Naive B cell (primary cell): ENCODE measurements around the gene LYPD6. TPM values are rescaled to one million over a fixed set of nuclear protein-coding genes. Genes with fewer than 3 reads are reported as not detected.

Experiments used
- ATAC-seq, 2 donors: fragments of 150-1000 bp; cut with Tn5 transposase; 2 replicates each; pipeline ENCODE4 v1.10.0; 2021; ENCODE audit warnings: low read depth in 2 of 2, mild to moderate bottlenecking in 2 of 2, moderate library complexity in 2 of 2
- DNase-seq: peaks from one replicate; pipeline ENCODE4 v3.0.0; 2022
- H3K27ac Mint-ChIP-seq, 6 donors: one replicate each; pipeline ENCODE4 v1.8.0; 2020 to 2022; ENCODE audit warnings: mild to moderate bottlenecking in 6 of 6, mixed read lengths in 6 of 6, moderate library complexity in 5 of 6, inconsistent platforms in 2 of 6
- H3K27me3 Mint-ChIP-seq, 3 donors: one replicate each; pipeline ENCODE4 v1.8.0; 2021 to 2022; ENCODE audit warnings: mixed read lengths in 3 of 3, mild to moderate bottlenecking in 1 of 3
- H3K36me3 Mint-ChIP-seq, 2 donors: one replicate each; pipeline ENCODE4 v1.8.0; 2020 to 2022; ENCODE audit warnings: mixed read lengths in 2 of 2, inconsistent platforms in 1 of 2, mild to moderate bottlenecking in 1 of 2
- H3K4me1 Mint-ChIP-seq, 3 donors: one replicate each; pipeline ENCODE4 v1.8.0; 2020 to 2022; ENCODE audit warnings: mixed read lengths in 3 of 3, inconsistent platforms in 1 of 3, mild to moderate bottlenecking in 1 of 3, moderate library complexity in 1 of 3
- H3K4me3 Mint-ChIP-seq, 8 donors: one replicate each; pipeline ENCODE4 v1.8.0; 2020 to 2022; ENCODE audit warnings: mild to moderate bottlenecking in 8 of 8, mixed read lengths in 8 of 8, moderate library complexity in 8 of 8, inconsistent platforms in 2 of 8
- H3K9me3 Mint-ChIP-seq, 7 donors: one replicate each; pipeline ENCODE4 v1.8.0; 2020 to 2022; ENCODE audit warnings: mixed read lengths in 7 of 7, mild to moderate bottlenecking in 5 of 7, inconsistent platforms in 2 of 7, moderate library complexity in 1 of 7
- polyA plus RNA-seq, 6 donors: library from polyadenylated mRNA; unstranded; fragments of 300-500 nt; fragmentation: Illumina TruSeq; gene quantifications; one replicate each; pipeline ENCODE4 v1.2.3, GENCODE V29; 2021; ENCODE audit warnings: low read depth in 6 of 6

The LYPD6 gene
- polyA plus RNA-seq, 6 donors from 2014 or later = not detected

DNA sequence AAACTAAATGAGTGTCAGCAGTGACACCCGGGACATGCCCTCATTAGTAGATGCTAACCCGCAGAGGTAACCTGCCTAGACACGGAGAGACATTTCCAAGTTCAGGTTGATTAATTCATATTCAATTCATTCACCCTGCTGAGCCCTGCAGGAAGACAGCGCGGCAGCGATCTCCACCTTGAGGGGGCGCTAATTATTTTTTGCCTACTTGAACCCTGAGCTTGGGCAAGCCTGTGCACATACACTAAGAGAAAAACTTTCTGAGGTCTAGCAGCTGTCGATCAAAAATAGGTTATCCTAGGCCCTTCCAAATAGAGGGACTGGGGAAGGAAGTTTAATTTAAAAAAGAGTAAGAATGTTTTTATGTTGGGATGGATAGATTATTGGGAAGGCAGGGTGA is 1.3 kb upstream of the LYPD6 start:
- Mint-ChIP-seq H3K4me1 (peaks cover 11 to 17% (median 13%) of the 10 kb centered on the region in 3 donors), H3K36me3 (peaks cover 4 to 7% of the 10 kb centered on the region in 2 donors), H3K9me3 (peaks cover 0 to 9% (median 3%) of the 10 kb centered on the region in 7 donors), H3K27me3 (peaks cover 41 to 64% (median 60%) of the 10 kb centered on the region in 3 donors), H3K27ac (peak overlapping the region in 1 of 6 donors; percentile 73), H3K4me3 (peak overlapping the region in 6 of 8 donors; percentile 29 to 87 (median 54))
- DNase-seq = no peak
- ATAC-seq = no peak

DNA sequence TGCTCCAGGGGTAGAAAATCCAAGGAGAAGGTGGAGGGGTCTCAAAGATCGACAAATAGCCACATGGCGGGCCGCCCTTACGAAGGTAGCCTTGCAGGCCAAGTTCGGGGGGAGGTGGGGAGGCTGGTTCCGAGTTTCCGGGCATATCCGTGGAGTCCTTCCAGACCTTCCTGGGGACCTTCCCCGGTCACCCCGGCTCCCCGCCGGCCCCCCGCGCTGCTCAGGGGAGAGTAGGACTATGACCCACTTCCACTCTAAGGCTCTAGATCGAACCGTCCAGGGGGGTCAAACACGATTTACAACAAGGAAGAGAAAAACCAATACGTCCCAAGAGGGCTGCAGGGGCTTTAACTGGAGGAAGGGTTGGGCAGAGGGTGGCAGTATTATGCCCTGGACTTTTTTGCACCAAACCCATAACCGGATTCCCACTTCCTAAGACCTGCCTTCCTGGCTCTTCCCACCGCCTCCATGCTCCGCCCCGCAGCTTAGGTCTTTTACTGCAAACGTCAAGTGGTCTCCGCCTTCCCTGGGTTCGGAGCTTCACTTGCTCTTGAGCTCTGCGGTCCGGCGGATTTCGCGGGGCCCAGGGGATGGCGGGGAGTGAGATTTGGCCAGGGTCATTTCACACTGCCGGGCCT is 779 bp upstream of the LYPD6 start:
- peaks cover 43 to 69% (median 65%) of the 10 kb centered on the region in 3 donors for H3K27me3 Mint-ChIP-seq
- peak overlapping the region; percentile 29 to 87 (median 54) for H3K4me3 Mint-ChIP-seq
- H3K27ac Mint-ChIP-seq = peak overlapping the region in 2 of 6 donors; percentile 73 to 74
- H3K9me3 Mint-ChIP-seq = peaks cover 0 to 11% (median 2%) of the 10 kb centered on the region in 7 donors
- DNase-seq = no peak
- ATAC-seq = no peak
- peaks cover 11 to 17% (median 13%) of the 10 kb centered on the region in 3 donors for H3K4me1 Mint-ChIP-seq
- peaks cover 4 to 7% of the 10 kb centered on the region in 2 donors for H3K36me3 Mint-ChIP-seq

DNA sequence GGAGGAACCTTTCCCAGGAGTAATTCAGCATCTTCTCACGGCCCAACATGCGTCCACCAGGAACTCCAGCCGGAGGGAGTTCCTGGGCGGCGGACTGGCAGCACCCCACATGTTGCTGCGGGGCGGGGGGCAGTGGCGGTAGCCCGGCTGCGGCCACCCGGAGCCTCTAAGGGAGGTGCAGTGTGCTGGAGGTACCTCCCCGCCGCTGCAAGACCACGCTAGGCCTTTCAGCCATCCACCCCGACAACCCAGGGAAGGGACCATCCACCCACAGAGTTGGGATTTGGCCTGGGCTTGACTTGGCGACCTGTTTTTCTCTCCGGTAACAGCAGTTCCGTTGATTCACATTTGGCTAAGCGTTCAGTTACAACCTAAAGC is 625 bp downstream of the LYPD6 start:
- ATAC-seq (no peak), DNase-seq (no peak)
- Mint-ChIP-seq H3K4me3 (peak overlapping the region in 4 of 8 donors; percentile 10 to 80 (median 46)), H3K9me3 (peaks cover 0 to 11% (median 1%) of the 10 kb centered on the region in 7 donors), H3K27me3 (peaks cover 42 to 78% (median 67%) of the 10 kb centered on the region in 3 donors), H3K4me1 (peaks cover 11 to 17% (median 13%) of the 10 kb centered on the region in 3 donors), H3K36me3 (peaks cover 4 to 7% of the 10 kb centered on the region in 2 donors), H3K27ac (no peak overlapping the region)

DNA sequence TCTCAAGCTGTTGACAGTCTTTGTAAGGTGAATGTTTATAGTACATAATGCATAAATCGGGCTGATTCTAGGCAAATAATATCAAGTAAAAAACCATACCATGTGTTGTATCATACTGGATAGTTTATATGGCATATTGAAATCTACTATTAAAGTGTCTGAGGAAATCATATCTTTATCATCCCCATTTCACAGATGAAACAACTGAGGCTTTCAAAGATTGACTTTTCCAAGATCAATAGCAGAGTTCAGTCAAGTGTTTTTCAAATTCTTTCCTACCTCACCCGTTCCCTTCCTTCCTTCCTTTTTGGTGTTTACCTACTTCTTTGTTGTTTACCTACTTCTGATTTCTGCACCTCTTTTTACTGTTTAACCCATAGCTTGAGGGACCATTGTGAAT is 2.0 kb downstream of the LYPD6 start:
- no peak for ATAC-seq

DNA sequence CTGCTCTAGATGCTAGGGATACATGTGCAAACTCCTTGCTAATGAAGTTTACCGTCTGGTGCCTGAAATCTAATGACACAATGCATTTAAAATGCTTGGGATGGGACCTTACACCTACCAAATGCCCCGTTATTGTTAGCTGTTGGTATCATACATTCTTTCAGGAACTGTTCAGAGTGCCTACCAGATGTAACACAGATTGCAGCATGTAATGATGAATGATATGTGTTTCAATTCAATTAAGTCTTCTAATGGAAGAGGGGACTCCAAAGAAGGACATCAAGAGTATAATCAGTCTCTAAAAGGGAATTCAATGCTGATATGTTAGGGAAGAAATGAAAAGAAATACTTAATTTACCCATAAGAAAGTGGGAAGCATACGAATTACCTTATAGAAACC is 3.2 kb downstream of the LYPD6 start:
- peaks cover 0 to 23% (median 3%) of the 10 kb centered on the region in 7 donors for H3K9me3 Mint-ChIP-seq
- peaks cover 4 to 7% of the 10 kb centered on the region in 2 donors for H3K36me3 Mint-ChIP-seq
- peaks cover 11 to 17% (median 13%) of the 10 kb centered on the region in 3 donors for H3K4me1 Mint-ChIP-seq
- no peak for DNase-seq
- H3K27ac Mint-ChIP-seq = no peak overlapping the region
- no peak for ATAC-seq
- no peak overlapping the region for H3K4me3 Mint-ChIP-seq
- H3K27me3 Mint-ChIP-seq = peaks cover 42 to 60% (median 53%) of the 10 kb centered on the region in 3 donors

More for the DNA sequence above, 2.0 kb downstream of the LYPD6 start:
- Mint-ChIP-seq H3K36me3 (peaks cover 4 to 7% of the 10 kb centered on the region in 2 donors), H3K27me3 (peaks cover 44 to 73% (median 65%) of the 10 kb centered on the region in 3 donors), H3K4me3 (no peak overlapping the region), H3K9me3 (peaks cover 1 to 17% (median 3%) of the 10 kb centered on the region in 7 donors), H3K4me1 (peaks cover 11 to 17% (median 13%) of the 10 kb centered on the region in 3 donors), H3K27ac (no peak overlapping the region)
- no peak for DNase-seq

DNA sequence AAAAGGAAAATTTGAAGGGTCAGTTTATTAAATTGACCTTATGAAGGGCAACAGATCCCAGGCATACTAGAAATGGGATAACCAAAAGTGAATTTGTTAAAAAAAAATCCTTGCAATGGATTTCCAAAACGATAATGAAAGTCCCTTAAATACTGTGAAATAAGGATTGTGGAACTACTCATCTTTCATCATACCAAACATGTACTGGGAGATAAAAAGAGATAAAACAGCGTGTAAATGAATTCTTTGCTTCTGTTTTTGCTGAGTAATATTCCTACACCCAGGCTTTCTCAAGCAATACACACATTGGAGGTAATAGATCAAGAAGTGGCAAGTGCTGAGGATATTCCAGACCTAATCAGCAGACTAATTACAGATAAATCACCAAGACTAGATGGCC is 3.8 kb downstream of the LYPD6 start:
- peaks cover 0 to 20% (median 4%) of the 10 kb centered on the region in 7 donors for H3K9me3 Mint-ChIP-seq
- DNase-seq = no peak
- no peak overlapping the region for H3K4me3 Mint-ChIP-seq
- no peak overlapping the region for H3K27ac Mint-ChIP-seq
- no peak for ATAC-seq
- H3K27me3 Mint-ChIP-seq = peaks cover 41 to 55% (median 47%) of the 10 kb centered on the region in 3 donors
- peaks cover 2 to 4% of the 10 kb centered on the region in 2 donors for H3K36me3 Mint-ChIP-seq
- peaks cover 9 to 13% (median 12%) of the 10 kb centered on the region in 3 donors for H3K4me1 Mint-ChIP-seq

DNA sequence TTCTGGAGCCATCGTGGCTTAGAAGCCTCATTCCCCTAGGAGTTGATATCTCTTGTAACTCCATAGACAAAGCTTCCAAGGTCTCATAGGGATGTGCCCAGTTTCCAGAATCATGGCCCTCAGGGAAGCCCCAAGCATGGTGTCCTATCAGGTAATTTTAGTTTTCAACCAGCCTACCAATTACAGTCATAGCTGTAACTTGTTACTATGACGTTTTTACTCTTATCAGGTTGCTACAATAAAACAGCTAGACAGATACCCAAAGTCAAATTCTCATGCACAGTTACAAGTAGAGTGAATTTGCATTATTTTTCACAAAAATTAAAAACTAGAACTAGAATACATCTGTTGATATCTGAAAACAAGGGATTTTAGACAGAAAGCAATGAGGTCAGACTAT is 8.9 kb downstream of the LYPD6 start:
- no peak for ATAC-seq
- no peaks in the 10 kb centered on the region for H3K4me1 Mint-ChIP-seq
- no peak for DNase-seq
- no peak overlapping the region for H3K4me3 Mint-ChIP-seq
- no peak overlapping the region for H3K27ac Mint-ChIP-seq
- H3K36me3 Mint-ChIP-seq = no peaks in the 10 kb centered on the region
- peaks cover 0 to 16% (median 4%) of the 10 kb centered on the region in 7 donors for H3K9me3 Mint-ChIP-seq
- peaks cover 11 to 12% (median 12%) of the 10 kb centered on the region in 3 donors for H3K27me3 Mint-ChIP-seq

DNA sequence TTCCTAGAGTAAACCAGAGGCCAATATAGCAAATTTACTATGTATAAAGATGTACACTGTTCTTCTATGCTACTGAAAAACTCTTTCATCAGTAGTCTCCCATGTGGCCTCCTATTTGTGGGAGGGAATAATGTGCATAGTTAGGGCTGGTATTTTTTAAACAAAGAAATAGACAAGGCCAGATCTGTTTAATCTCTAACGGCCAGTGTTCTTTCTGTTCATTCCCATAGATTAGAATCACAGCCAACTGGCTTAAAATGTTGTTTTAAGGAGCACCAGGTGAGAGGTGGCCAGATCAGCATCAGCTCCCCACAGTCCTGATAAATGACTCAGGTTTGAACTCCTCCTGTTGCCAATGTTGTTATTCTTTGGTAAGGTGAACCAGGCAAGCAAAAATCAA is 12.1 kb downstream of the LYPD6 start:
- H3K4me1 Mint-ChIP-seq = no peaks in the 10 kb centered on the region
- no peak for DNase-seq
- H3K36me3 Mint-ChIP-seq = no peaks in the 10 kb centered on the region
- peaks cover 0 to 12% (median 6%) of the 10 kb centered on the region in 3 donors for H3K27me3 Mint-ChIP-seq
- H3K9me3 Mint-ChIP-seq = peaks cover 0 to 5% (median 2%) of the 10 kb centered on the region in 7 donors
- no peak overlapping the region for H3K27ac Mint-ChIP-seq
- ATAC-seq = no peak
- H3K4me3 Mint-ChIP-seq = no peak overlapping the region

DNA sequence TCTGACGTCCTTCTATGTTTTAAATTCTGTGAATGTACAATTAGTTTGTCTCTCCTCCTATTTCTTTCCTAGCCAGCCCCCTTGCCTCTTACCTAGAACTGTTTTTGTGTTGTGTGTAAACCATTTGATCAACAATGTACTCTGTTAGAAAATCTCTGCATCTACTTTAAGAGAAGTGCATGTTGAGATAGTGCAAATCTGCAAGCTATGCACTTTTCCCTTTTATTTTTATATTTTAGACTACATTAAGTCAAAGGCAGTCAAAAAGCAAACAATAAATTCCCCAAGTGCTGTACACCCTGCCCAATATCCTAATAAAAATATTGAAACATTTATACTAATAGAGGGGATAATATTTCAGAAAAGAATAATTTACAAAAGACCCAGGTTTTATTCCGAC is 13.7 kb downstream of the LYPD6 start:
- Mint-ChIP-seq H3K4me3 (no peak overlapping the region), H3K4me1 (no peaks in the 10 kb centered on the region), H3K27me3 (peaks cover 6 to 20% (median 7%) of the 10 kb centered on the region in 3 donors), H3K9me3 (peaks cover 0 to 2% (median 0%) of the 10 kb centered on the region in 7 donors), H3K27ac (no peak overlapping the region), H3K36me3 (no peaks in the 10 kb centered on the region)
- no peak for ATAC-seq
- DNase-seq = no peak

DNA sequence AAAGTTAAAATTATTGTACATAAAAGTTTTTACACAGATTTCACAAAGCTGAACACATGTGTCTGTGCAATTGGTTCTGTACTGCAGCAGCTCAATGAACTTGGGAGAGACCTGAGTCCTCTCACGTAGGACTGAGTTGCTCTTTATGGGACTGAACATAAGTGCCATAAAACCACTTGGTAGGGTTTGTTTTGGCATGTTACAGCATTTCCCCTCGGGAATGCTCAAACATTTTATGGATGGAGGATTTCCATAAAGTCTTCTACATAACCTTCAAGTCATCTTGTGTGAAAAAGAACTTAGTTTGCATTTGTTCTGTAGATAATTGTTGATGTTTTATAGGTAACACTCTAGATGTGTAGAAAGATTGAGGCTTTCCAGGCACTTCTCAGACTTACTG is 15.9 kb downstream of the LYPD6 start:
- H3K4me1 Mint-ChIP-seq = no peaks in the 10 kb centered on the region
- no peaks in the 10 kb centered on the region for H3K36me3 Mint-ChIP-seq
- H3K27me3 Mint-ChIP-seq = peaks cover 9 to 20% (median 14%) of the 10 kb centered on the region in 3 donors
- no peak overlapping the region for H3K27ac Mint-ChIP-seq
- DNase-seq = no peak
- no peak for ATAC-seq
- H3K9me3 Mint-ChIP-seq = peaks cover 0 to 2% (median 0%) of the 10 kb centered on the region in 7 donors
- H3K4me3 Mint-ChIP-seq = no peak overlapping the region

DNA sequence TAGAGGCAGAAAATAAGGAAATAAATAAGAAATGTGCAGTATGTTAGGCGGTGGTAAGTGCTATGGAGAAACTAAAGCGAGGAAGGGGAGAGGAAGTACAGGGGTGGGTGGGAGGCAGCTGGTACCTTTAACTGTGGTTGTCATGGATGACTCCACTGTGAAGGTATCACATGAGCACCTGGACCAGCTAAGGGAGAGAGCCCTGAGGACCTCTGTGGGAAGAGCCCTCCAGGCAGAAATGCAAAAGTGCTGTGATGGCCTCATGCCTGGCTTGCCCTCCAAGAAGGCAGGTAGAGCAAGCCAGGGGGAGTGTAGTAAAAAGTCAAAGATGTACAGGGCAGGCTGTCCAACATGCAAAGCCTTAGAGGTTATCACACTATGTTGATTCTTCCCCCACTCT is 17.9 kb downstream of the LYPD6 start:
- peak overlapping the region in 1 of 6 donors; percentile 86 for H3K27ac Mint-ChIP-seq

DNA sequence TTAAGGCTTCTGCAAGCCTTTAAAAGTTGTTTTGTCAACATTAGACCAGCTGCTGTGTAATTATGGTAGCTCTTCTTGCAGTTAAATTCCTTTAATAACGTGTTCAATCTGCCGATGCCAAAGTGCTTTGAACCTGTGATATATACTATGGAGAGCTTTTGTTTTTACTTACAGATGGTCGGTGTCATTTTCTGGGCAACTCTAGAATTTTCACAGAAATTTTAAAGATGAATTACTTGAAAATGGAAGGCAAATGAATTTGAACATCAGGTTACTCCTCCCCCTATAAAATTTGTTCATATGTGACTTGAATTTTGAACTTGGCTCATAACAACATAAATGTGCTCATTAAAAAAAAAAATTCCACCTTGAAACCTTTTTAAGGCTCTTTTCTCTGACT is 23.0 kb downstream of the LYPD6 start:
- ATAC-seq = no peak

More for the DNA sequence above, 17.9 kb downstream of the LYPD6 start:
- Mint-ChIP-seq H3K4me3 (no peak overlapping the region), H3K4me1 (no peaks in the 10 kb centered on the region), H3K9me3 (peaks cover 0 to 2% (median 0%) of the 10 kb centered on the region in 7 donors), H3K27me3 (peaks cover 9 to 16% (median 14%) of the 10 kb centered on the region in 3 donors), H3K36me3 (no peaks in the 10 kb centered on the region)
- ATAC-seq (no peak), DNase-seq (no peak)

DNA sequence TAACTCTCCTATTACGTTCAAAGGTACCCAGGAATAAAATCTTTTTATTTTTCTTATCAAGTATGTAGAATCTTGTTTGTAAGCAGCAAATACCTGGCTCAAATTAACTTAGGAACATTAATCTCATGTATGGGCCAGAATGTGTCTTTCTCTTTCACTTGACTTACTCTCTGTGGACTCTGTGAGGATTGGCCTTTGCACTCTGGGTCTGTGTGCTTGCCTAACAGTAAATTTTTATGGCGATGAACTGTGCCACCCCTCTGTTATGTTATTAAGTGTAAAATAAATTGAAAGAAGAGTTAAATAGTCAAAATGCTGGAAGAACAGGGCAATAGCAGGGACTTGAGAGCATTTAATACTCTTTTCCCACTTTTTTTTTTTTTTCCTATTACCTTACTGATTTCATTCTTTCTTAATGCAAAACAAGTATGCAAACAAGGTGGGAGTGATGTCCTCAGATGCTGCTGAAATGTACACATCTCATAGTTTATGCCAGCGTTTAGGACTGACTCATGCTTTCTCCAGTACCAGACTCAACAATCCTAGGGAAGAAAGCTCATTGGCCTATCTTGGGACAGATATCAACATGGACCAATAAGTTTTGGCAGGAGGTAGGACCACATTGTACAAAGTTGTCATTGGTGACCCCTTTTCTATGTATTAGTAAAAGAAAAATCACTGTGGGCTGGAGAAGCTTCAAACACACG is 25.5 kb downstream of the LYPD6 start:
- Mint-ChIP-seq H3K27me3 (peaks cover 0 to under 1% (median 0%) of the 10 kb centered on the region in 3 donors), H3K9me3 (peaks cover 0 to 4% (median 2%) of the 10 kb centered on the region in 7 donors), H3K36me3 (no peaks in the 10 kb centered on the region), H3K27ac (no peak overlapping the region), H3K4me1 (no peaks in the 10 kb centered on the region), H3K4me3 (no peak overlapping the region)
- DNase-seq (no peak), ATAC-seq (no peak)

More for the DNA sequence above, 23.0 kb downstream of the LYPD6 start:
- H3K27ac Mint-ChIP-seq = no peak overlapping the region
- H3K4me3 Mint-ChIP-seq = no peak overlapping the region
- DNase-seq = no peak
- peaks cover 0 to 2% (median 0%) of the 10 kb centered on the region in 7 donors for H3K9me3 Mint-ChIP-seq
- no peaks in the 10 kb centered on the region for H3K4me1 Mint-ChIP-seq
- H3K36me3 Mint-ChIP-seq = no peaks in the 10 kb centered on the region
- peaks cover 9 to 14% (median 9%) of the 10 kb centered on the region in 3 donors for H3K27me3 Mint-ChIP-seq
